ENCODE data around the gene LMNTD2. TPM values are rescaled to one million over a fixed set of nuclear protein-coding genes. Genes with fewer than 3 reads are reported as not detected.

LMNTD2 gene
- total RNA-seq, 2 donors from 2014 or later, result 8.7 to 19.2 TPM

DNA sequence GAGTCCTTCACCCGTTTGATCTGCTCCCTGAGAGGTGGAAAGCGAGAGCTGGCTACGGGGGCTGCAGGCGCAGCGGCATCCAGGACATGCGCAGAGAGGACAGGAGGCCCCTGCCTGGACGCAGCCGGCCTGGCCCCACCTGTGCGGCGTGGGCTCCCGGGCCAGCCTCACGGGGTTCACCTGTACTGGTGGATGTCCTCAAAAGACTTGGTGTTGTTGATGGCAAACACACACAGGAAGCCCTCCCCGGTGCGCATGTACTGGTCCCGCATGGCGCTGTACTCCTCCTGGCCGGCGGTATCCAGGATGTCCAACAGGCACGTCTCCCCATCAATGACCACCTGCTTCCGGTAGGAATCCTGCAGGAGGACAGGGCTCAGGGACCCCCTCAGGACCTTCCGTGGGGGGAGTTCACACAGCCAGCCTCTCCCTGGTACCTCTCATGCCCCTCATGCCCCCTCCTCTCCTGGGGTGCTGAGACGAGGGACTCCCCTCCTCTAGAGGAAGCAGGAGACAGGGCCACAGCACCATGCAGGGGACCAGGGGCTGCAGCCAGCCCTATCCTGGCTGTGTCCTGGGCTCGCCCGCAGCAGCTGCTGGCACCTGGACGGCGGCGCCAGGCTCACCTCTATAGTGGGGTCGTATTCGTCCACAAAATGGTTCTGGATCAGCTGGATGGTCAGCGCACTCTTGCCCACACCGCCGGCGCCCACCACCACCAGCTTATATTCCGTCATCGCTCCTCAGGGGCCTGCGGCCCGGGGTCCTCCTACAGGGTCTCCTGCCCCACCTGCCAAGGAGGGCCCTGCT is 26.7 kb downstream of the LMNTD2 start:
- Histone ChIP-seq H3K36me3 (peaks cover 4 to 18% of the 10 kb centered on the region in 2 donors), H3K4me1 (replicated peaks) (peaks cover 23% of the 10 kb centered on the region), H3K9me3 (no peaks in the 10 kb centered on the region), H3K27ac (peak overlapping the region in 1 of 2 donors; percentile 82), H3K4me3 (peak overlapping the region; percentile 76 to 81), H3K27me3 (replicated peaks; ENCODE audit: insufficient read depth) (no peaks in the 10 kb centered on the region)
- TF ChIP-seq POLR2AphosphoS5 (IDR thresholded peaks at IDR 0.05), result no peak
- TF ChIP-seq POLR2A (IDR thresholded peaks at IDR 0.05), result no peak
- TF ChIP-seq, protein P1, sequence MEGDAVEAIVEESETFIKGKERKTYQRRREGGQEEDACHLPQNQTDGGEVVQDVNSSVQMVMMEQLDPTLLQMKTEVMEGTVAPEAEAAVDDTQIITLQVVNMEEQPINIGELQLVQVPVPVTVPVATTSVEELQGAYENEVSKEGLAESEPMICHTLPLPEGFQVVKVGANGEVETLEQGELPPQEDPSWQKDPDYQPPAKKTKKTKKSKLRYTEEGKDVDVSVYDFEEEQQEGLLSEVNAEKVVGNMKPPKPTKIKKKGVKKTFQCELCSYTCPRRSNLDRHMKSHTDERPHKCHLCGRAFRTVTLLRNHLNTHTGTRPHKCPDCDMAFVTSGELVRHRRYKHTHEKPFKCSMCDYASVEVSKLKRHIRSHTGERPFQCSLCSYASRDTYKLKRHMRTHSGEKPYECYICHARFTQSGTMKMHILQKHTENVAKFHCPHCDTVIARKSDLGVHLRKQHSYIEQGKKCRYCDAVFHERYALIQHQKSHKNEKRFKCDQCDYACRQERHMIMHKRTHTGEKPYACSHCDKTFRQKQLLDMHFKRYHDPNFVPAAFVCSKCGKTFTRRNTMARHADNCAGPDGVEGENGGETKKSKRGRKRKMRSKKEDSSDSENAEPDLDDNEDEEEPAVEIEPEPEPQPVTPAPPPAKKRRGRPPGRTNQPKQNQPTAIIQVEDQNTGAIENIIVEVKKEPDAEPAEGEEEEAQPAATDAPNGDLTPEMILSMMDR (IDR thresholded peaks at IDR 0.05), result no peak
- 76% methylated on average over 37 of the region's 37 CpGs for WGBS
- intact Hi-C loops (cut with DNase I), result no loop called here
- no peak for DNase-seq (ENCODE audit: low spot score)

DNA sequence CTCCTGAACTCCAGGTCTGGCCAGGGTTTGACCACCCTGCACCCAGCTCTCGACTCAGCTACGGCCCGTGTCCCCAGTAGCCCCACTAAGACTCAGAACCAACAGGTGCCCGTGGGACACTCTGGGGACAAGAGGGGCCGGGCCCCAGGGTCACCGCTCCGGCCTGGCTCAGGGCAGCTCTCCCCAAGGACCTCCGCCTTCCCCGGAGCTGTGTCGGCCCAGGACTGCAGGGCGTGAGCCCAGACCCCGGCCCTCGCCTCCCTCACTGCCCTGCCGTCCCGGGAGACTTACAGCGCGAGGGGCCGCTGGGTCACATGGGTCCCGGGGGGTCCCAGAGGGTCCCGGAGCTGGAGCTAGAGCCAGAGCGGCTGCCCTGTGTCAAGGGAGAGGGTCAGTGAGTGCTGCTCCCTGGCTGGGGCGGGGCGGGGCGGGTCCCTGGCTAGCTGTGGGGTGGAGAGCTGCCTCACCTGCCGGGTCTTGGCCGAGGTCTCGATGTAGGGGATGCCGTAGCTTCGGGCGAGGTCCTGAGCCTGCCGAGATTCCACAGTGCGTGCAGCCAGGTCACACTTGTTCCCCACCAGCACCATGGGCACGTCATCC is 27.5 kb downstream of the LMNTD2 start:
- DNase-seq (ENCODE audit: low spot score), result no peak
- peaks cover 23% of the 10 kb centered on the region for H3K4me1 ChIP-seq (replicated peaks)
- peaks cover 4 to 18% of the 10 kb centered on the region in 2 donors for H3K36me3 ChIP-seq
- 86% methylated on average over 33 of the region's 33 CpGs for WGBS
- H3K4me3 ChIP-seq, result no peak overlapping the region
- H3K27ac ChIP-seq, result no peak overlapping the region
- no peaks in the 10 kb centered on the region for H3K27me3 ChIP-seq (replicated peaks; ENCODE audit: insufficient read depth)
- TF ChIP-seq POLR2AphosphoS5 (IDR thresholded peaks at IDR 0.05), result no peak
- no peak for TF ChIP-seq POLR2A (IDR thresholded peaks at IDR 0.05)
- TF ChIP-seq, protein P1 (IDR thresholded peaks at IDR 0.05), result no peak
- H3K9me3 ChIP-seq, result no peaks in the 10 kb centered on the region
- intact Hi-C loops (cut with DNase I), result no loop called here

DNA sequence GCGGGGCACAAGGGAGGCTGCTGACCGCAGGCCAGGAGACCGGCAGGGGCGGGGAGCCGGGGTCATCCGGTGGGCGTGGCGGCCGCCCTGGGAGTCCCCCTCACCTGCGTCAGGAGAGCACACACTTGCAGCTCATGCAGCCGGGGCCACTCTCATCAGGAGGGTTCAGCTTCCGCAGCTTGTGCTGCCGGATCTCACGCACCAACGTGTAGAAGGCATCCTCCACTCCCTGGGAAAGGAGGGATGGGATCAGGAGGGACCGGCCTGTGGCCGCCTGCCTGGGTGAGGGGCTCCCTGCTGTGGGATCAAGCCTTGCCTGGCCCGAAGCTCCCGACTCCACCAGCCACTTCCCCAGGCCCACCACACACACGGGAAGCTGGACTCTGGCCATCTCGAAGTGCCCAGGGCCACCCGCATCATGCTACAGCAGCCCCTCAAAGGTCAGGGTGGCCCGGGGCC is 28.0 kb downstream of the LMNTD2 start:
- WGBS, result 87% methylated on average over 23 of the region's 23 CpGs
- TF ChIP-seq, protein P1 (IDR thresholded peaks at IDR 0.05), result no peak
- no peak for TF ChIP-seq POLR2AphosphoS5 (IDR thresholded peaks at IDR 0.05)
- no peak for TF ChIP-seq POLR2A (IDR thresholded peaks at IDR 0.05)
- peaks cover 4 to 18% of the 10 kb centered on the region in 2 donors for H3K36me3 ChIP-seq
- intact Hi-C loops (cut with DNase I), result no loop called here
- no peak overlapping the region for H3K27ac ChIP-seq
- DNase-seq (ENCODE audit: low spot score), result no peak
- no peak overlapping the region for H3K4me3 ChIP-seq
- H3K4me1 ChIP-seq (replicated peaks), result peaks cover 19% of the 10 kb centered on the region
- H3K9me3 ChIP-seq, result no peaks in the 10 kb centered on the region
- no peaks in the 10 kb centered on the region for H3K27me3 ChIP-seq (replicated peaks; ENCODE audit: insufficient read depth)

DNA sequence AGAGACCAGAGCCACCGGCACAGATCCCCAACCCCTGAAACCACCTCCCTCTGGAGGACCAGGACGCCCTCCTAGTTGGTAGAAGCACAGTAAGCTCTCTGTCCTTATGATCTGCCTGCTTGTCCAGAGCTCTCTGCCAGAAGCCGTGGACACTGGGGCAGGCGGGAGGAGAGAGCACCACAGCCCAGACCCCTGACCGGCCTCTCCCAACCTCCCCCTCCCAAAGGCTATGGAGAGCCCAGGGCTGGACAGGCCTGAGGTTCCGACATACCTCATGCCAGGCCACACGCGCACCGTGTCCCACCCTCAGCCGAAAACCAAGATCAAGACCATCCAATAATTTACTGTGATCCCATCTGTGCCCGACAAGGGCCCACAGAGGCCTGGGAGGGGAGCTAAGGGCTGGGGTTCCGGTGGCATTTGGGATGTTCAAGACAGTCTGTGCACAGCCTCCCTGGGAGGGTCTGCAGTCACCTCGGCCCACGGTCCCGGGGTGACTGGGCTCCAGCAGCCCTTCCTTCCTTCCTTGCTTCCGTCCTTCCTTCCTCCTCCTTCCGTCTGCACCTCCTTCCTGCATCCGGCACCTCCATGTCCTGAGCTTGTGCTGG is 28.5 kb downstream of the LMNTD2 start:
- no peak overlapping the region for H3K27ac ChIP-seq
- no peaks in the 10 kb centered on the region for H3K9me3 ChIP-seq
- TF ChIP-seq POLR2AphosphoS5 (IDR thresholded peaks at IDR 0.05), result no peak
- TF ChIP-seq POLR2A (IDR thresholded peaks at IDR 0.05), result no peak
- TF ChIP-seq, protein P1 (IDR thresholded peaks at IDR 0.05), result no peak
- no peaks in the 10 kb centered on the region for H3K27me3 ChIP-seq (replicated peaks; ENCODE audit: insufficient read depth)
- intact Hi-C loops (cut with DNase I), result no loop called here
- H3K4me1 ChIP-seq (replicated peaks), result peaks cover 13% of the 10 kb centered on the region
- H3K4me3 ChIP-seq, result no peak overlapping the region
- DNase-seq (ENCODE audit: low spot score), result no peak
- 82% methylated on average over 18 of the region's 18 CpGs for WGBS
- peaks cover 4 to 18% of the 10 kb centered on the region in 2 donors for H3K36me3 ChIP-seq
